ENCODE results near the gene MGAT5.

MGAT5 gene

DNA sequence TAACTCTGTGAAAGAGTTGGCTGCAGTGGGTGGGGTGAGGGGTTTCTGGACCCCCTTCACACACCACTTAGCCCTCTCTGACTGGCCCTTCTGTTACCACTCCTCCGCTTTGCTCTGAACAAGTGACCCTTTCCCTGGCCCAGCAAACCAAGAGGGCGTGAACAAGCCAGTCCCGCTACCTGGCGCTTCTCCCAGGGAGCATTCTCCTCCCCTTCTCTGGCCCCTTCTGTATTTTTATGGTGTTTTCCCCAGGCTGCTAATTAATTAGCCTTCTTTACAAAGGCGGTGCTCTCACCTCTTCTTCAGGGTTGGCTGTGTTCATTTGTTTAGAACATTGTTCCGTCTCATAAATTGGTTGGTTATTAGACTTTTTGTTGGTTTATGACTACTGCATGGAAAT is 180.1 kb downstream of the MGAT5 start:
- no peak for DNase-seq

GRCh38 chr2:134435505-134435904 is 181.6 kb downstream of the MGAT5 start:
- no peak for DNase-seq

GRCh38 chr2:134435936-134436335 is 182.1 kb downstream of the MGAT5 start:
- DNase-seq, result no peak

DNA sequence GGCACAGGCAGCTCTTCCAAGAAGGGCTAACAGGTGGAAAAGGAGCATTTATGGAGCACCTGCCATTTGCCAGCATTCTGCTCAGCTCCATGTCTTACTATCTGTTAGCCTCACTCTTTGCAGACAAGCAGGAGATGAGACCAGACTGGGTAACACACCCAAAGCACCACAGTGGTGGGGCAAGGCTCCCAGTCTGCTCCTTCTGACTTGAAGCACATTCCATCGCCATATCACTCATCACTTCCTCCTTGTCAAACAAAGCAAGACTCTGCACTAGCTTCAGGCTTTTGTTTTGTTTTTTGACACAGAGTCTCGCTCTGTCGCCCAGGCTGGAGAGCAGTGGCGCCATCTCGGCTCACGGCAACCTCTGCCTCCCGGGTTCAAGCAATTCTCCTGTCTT is 182.8 kb downstream of the MGAT5 start:
- DNase-seq, result no peak

- DNase-seq, result no peak
These were observed 184.5 kb downstream of the MGAT5 start for GRCh38 chr2:134438371-134438770.

DNA sequence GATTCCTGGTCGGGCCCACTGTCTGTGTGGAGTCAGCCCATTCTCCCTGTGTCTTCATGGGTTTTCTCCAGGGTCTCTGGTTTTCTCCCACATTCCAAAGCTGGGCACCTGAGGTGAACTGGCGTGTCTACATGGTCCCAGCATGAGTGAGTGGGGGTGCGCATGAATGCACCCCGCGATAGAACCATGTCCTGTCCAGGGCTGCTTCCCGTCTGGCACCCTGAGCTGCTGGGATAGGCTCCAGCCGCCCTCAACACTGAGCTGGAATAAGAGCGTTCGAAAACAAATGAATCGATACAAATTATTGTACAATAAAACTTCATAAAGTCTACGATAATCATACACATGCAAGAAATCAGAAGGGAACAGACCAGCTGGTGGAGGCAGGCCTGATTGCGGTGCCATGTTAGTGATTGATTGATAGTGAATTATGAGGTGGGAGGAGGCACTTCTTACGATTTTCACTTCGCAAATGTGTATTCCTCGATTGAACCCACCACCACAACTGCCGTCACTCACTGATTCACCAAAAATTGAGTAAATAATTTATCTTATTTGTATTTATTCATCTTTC is 186.6 kb downstream of the MGAT5 start:
- DNase-seq, result no peak

GRCh38 chr2:134441153-134441863 is 187.4 kb downstream of the MGAT5 start:
- DNase-seq, result no peak

DNA sequence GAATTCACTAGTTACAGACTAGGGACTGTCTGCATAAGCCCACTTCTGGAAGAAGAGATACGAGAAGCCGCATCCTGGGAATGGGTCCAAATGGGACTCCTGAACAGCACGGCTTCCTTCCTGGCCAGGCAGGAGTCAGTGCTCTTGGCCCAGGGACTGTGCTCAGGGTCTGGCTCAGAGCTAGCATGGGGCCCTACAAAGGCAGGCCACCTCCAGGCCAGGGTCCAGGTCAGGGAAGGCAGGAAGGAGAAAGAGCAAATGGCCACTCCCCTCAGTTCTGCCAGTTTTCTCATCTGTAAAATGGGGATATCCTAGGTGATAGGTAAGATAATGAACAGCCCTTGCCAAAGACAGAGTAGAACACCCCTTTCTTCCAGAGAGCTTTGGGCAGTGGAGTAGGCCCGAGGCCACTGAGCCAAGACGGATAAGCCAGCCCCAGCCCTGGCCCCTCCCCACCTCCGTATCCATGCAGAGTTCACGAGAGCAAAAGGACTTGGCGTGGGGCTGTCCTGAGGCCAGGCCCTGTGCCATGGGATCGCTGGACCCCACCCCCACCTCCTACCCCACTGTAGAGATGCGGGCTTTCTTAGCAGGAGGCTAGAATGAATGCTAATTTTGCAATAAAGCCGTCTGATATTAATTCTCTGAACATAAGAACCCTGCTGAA is 190.1 kb downstream of the MGAT5 start:
- DNase-seq, result no peak

DNA sequence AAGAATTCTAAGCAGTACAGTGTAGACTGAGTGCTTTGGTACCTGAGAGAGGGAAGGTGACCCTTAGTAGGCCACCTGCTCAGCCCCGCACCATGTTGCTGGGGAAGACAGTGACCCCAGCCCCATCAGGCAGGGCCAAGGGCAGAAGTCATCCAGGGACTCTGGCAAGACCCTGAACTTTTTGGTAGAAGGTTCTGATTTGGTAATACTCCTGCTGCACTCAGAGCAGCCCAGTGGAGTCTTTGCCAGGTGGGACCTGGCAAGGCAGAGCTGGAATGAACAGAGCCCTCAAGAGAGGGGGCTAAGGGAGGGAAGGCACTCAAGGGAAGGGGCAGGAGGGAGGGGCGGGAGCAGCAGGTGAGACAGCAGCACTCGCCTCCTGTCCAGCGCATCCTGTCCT is 191.2 kb downstream of the MGAT5 start:
- no peak for DNase-seq

- DNase-seq, result no peak
These were observed 192.1 kb downstream of the MGAT5 start for GRCh38 chr2:134445985-134446382.

DNA sequence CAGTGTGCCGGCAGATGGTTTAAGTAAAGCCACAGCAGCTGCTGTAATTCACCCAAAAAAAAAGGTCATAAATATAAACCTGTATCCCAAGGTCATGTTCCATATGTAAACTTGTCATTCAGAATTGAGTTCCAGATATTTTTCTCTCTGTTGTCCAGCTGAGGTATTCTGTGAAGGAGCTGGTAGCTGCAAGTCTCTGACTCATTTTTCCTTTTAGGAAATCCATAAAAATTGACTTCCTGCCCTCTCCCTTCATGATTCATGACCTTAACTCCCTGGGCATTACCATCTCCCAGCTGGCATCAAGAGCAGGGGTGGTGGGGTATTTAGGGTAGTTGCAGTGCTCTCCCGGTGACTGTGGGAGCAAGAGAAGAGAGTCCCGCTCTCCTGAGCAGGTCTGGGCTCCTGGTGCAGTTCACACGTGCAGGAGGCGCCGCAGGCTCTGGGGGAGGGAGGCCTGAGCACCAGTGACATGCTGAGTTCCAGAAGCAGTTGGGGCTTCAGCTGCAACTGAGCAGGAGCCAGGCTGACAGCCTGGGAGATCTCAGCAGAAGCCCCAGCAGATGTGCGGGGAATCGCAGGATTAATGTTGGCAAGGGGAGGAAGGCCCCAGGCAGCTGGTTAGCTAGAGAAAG is 192.6 kb downstream of the MGAT5 start:
- no peak for DNase-seq

GRCh38 chr2:134447669-134448068 is 193.8 kb downstream of the MGAT5 start:
- no peak for DNase-seq

GRCh38 chr2:134448650-134449049 is 194.8 kb downstream of the MGAT5 start:
- DNase-seq, result no peak

GRCh38 chr2:134449157-134449556 is 195.3 kb downstream of the MGAT5 start:
- no peak for DNase-seq

GRCh38 chr2:134449751-134450513 is 196.1 kb downstream of the MGAT5 start:
- no peak for DNase-seq

DNA sequence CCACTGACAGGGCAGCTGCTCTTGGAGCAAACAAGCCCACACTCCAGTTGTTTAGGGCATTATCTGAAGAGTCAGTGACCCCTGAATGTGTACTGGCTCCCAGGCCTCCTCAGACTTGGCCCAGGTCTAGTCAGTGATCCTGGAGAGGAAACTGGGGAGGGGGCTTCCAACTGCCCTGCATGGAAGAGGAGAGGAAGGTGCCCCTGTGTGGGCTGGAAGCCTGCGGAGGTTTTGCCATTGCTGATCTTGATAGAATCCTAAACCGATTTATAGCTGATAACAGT is 197.4 kb downstream of the MGAT5 start:
- no peak for DNase-seq

GRCh38 chr2:134452042-134452733 is 198.3 kb downstream of the MGAT5 start:
- DNase-seq, result no peak

GRCh38 chr2:134453476-134453875 is 199.6 kb downstream of the MGAT5 start:
- DNase-seq, result no peak

GRCh38 chr2:134453973-134454372 is 200.1 kb downstream of the MGAT5 start:
- no peak for DNase-seq

- no peak for DNase-seq
These were observed 200.6 kb downstream of the MGAT5 start for GRCh38 chr2:134454426-134454825.

DNA sequence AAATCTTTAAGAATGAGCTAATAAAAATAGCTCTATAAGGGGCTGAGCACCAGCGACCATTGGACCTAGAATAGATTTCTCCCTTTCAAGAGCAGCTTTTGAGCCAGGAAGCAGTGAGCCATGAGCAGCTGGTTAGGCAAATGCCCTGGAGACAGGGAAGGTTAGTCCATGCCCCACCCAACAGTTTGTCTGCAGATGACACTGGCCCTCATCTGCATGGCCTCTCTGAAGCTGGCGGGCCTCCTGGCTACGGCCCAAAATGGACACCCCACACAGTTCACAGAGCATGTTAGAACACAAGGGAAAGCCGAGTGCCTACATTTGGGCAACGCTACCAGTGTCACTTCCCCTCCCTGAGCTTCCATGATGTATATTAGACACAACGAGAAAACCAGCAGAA is 201.1 kb downstream of the MGAT5 start:
- DNase-seq, result no peak

DNA sequence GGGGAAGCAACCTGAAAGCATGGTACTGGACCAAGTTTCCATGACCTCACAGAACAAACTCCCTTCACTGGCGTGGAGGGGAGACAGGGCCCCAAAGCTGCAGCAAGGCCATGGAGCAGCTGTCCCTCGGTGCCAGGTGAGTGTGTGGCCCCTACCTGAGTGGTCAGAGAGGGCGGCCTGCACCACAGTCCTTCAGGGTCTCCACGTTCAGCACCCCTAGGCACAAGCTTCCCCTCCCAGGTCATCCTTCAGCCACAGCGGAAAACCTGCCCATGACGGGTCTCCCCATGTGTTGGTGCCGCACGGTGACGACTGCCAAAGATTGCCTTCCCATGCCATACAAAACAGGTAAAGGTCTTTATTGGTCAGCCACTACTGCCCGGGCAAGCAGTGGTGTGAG is 201.6 kb downstream of the MGAT5 start:
- no peak for DNase-seq

GRCh38 chr2:134457353-134457752 is 203.5 kb downstream of the MGAT5 start:
- DNase-seq, result no peak

Data from GOT3 (cell line).